K562 (cell line): ENCODE data around the gene PWWP2A. TPM values are rescaled to one million over a fixed set of nuclear protein-coding genes. Genes with fewer than 3 reads are reported as not detected.

Experiments
- ATAC-seq: fragments of 200-7000 bp; cut with Tn5 transposase; 3 replicates; pipeline ENCODE4 v1.9.1; 2020; ENCODE audit warnings: moderate library complexity
- BruUV-seq: library from RNA; stranded (reverse); fragments of 400-500 nt; replicated peaks from 2 replicates; lab custom pipeline; 2021; lab: Mats Ljungman, UMichigan
- CTCF ChIA-PET: fragments of 300-600 bp; formaldehyde crosslinking; extraction: SDS; loops from one replicate; lab custom pipeline; 2021; ENCODE audit warnings: low intra/inter-chr PET ratio; lab: Yijun Ruan, JAX
- POLR2A ChIA-PET: fragments of 300-600, 350-650 bp; sonication (Branson Sonifier 250); formaldehyde crosslinking; extraction: SDS; loops from one replicate; lab custom pipeline; 2021; ENCODE audit warnings: antibody characterized with exemption, inconsistent platforms; lab: Yijun Ruan, JAX
- DNase-seq, 4 experiments: peaks; one replicate each; pipeline versions ENCODE4 v3.0.0 to v3.0.0-alpha.2; 2011 to 2018; ENCODE audit warnings: low spot score in 3 of 4, mixed read lengths in 3 of 4; ENCODE audit errors: extremely low read depth in 1 of 4
- FAIRE-seq: peaks from 2 replicates; lab custom pipeline; 2011; peaks lifted over from hg19 to GRCh38; lab: Jason Lieb, UNC
- H2AFZ ChIP-seq: 2 replicates; pipeline ENCODE4 v1.6.0; 2011; ENCODE audit warnings: low read depth, low read length, control low read depth, inconsistent platforms
- H3K27ac ChIP-seq: fragments of 200-600 bp; 3 replicates; pipeline ENCODE4 v1.8.0; 2011; ENCODE audit warnings: low read depth, mild to moderate bottlenecking, control low read depth, inconsistent platforms, low read length, moderate library complexity, mixed read lengths; ENCODE audit errors: extremely low read depth
- H3K27me3 ChIP-seq, 2 experiments: fragments of 300-600 bp in 1 of 2; 2 replicates in 1 of 2; 3 replicates in 1 of 2; pipeline versions ENCODE4 v1.6.0 to v1.8.0; 2011; ENCODE audit warnings: inconsistent platforms in 2 of 2, low read length in 2 of 2, mild to moderate bottlenecking in 1 of 2, mixed read lengths in 1 of 2, moderate library complexity in 1 of 2; ENCODE audit not compliant: control insufficient read depth in 2 of 2, insufficient read depth in 2 of 2
- H3K36me3 ChIP-seq: fragments of 300-600 bp; 3 replicates; pipeline ENCODE4 v1.8.0; 2011; ENCODE audit warnings: mild to moderate bottlenecking, low read length, inconsistent platforms; ENCODE audit not compliant: control insufficient read depth, insufficient read depth
- H3K4me1 ChIP-seq, 2 experiments: fragments of 200-600 bp in 1 of 2; replicated peaks in 1 of 2; 2 replicates in 1 of 2; 3 replicates in 1 of 2; pipeline versions ENCODE4 v1.5.1 to v1.8.0; 2011; ENCODE audit warnings: inconsistent platforms in 2 of 2, low read length in 2 of 2, mild to moderate bottlenecking in 1 of 2, mixed read lengths in 1 of 2, moderate library complexity in 1 of 2; ENCODE audit not compliant: control insufficient read depth in 2 of 2, insufficient read depth in 2 of 2
- H3K4me2 ChIP-seq: 2 replicates; pipeline ENCODE4 v1.6.1; 2011; ENCODE audit warnings: low read length, control low read depth, inconsistent platforms, mixed read lengths; ENCODE audit not compliant: insufficient read depth
- H3K4me3 ChIP-seq: fragments of 200-600 bp; sonication (generic), shearing (Covaris generic); 2 replicates; pipeline ENCODE4 v1.5.1; 2016; ENCODE audit warnings: control low read depth, inconsistent platforms
- H3K79me2 ChIP-seq: fragments of 200-600 bp; 3 replicates; pipeline ENCODE4 v1.8.0; 2011; ENCODE audit warnings: low read length, inconsistent platforms; ENCODE audit not compliant: control insufficient read depth, insufficient read depth
- H3K9ac ChIP-seq, 2 experiments: 2 replicates each; pipeline versions ENCODE4 v1.6.0 to v1.6.1; 2011; ENCODE audit warnings: low read depth in 2 of 2, low read length in 2 of 2, control low read depth in 1 of 2, inconsistent platforms in 1 of 2, mild to moderate bottlenecking in 1 of 2, mixed read lengths in 1 of 2; ENCODE audit not compliant: insufficient read depth in 1 of 2
- H3K9me1 ChIP-seq: one replicate; pipeline ENCODE4 v1.6.0; 2011; ENCODE audit warnings: inconsistent platforms, mild to moderate bottlenecking, low read length, moderate library complexity; ENCODE audit not compliant: control insufficient read depth, insufficient read depth
- H3K9me3 ChIP-seq: replicated peaks from 2 replicates; pipeline ENCODE4 v1.5.1; 2011; ENCODE audit warnings: low read depth, low read length, inconsistent platforms; ENCODE audit not compliant: control insufficient read depth, insufficient read depth
- H4K20me1 ChIP-seq: replicated peaks from 2 replicates; pipeline ENCODE4 v1.6.1; 2011; ENCODE audit warnings: low read length, inconsistent platforms, mixed read lengths; ENCODE audit not compliant: control insufficient read depth, insufficient read depth
- DLX4 ChIP-seq: fragments of 250-450 bp; sonication (Bioruptor Pico); IDR thresholded peaks from 2 replicates; pipeline ENCODE4 v1.6.1; 2021; ENCODE audit warnings: mild to moderate bottlenecking
- FOXA1 ChIP-seq: fragments of 450-650 bp; IDR thresholded peaks from 2 replicates; pipeline ENCODE4 v1.6.1; 2016; ENCODE audit warnings: mild to moderate bottlenecking, borderline replicate concordance
- GMEB1 ChIP-seq: fragments of 250-450 bp; sonication (Bioruptor Pico); IDR thresholded peaks from 2 replicates; pipeline ENCODE4 v1.4.0; 2020; ENCODE audit warnings: mild to moderate bottlenecking
- NFXL1 ChIP-seq: fragments of 450-650 bp; formaldehyde crosslinking; IDR thresholded peaks from 2 replicates; pipeline ENCODE4 v1.4.0; 2021; ENCODE audit warnings: mild to moderate bottlenecking
- THAP7 ChIP-seq: fragments of 250-450 bp; sonication (Bioruptor Pico); IDR thresholded peaks from 2 replicates; pipeline ENCODE4 v1.5.0; 2021
- ZBTB11 ChIP-seq, 3 experiments: fragments of 200-800 bp in 1 of 3; fragments of 250-450 bp in 1 of 3; fragments of 450-650 bp in 1 of 3; sonication (Bioruptor Pico) in 1 of 3; sonication (Bioruptor generic) in 1 of 3; formaldehyde crosslinking in 1 of 3; IDR thresholded peaks; 2 replicates each; pipeline versions ENCODE4 v1.6.1 to v1.8.0; 2016 to 2022; ENCODE audit warnings: mild to moderate bottlenecking in 2 of 3, missing genetic modification characterization in 2 of 3, missing compliant biosample characterization in 1 of 3, moderate library complexity in 1 of 3
- ZNF592 ChIP-seq: fragments of 450-650 bp; IDR thresholded peaks from 2 replicates; pipeline ENCODE4 v1.6.1; 2017; ENCODE audit warnings: antibody characterized with exemption, mild to moderate bottlenecking
- WGBS: fragments of 100-300 bp; shearing (Covaris generic); methylation state at CpG from one replicate; pipeline ENCODE4 v1.1.6; 2016; ENCODE audit warnings: low coverage, mixed read lengths; ENCODE audit not compliant: insufficient coverage; ENCODE audit errors: missing lambda C conversion rate; 5-methylcytosine and 5-hydroxymethylcytosine counted together
- in situ Hi-C: fragments of 300-500 bp; cut with MboI; formaldehyde crosslinking; loops from 4 replicates; pipeline ENCODE4 v1.15.0; 2018; ENCODE audit warnings: inconsistent platforms, mixed read lengths
- intact Hi-C: fragments of 100-400 bp; cut with micrococcal nuclease; formaldehyde crosslinking; loops from 2 replicates; pipeline ENCODE4 v1.14.2; 2022
- polyA plus RNA-seq, 8 experiments: library from polyadenylated mRNA; depleted of rRNA in 4 of 8; stranded (reverse) in 5 of 8; unstranded in 3 of 8; fragments of >200 nt; fragmentation: Nextera tagmentation in 2 of 8; fragmentation: Illumina TruSeq in 1 of 8; extraction: Ambion mirVana in 2 of 8; extraction: Trizol in 1 of 8; gene quantifications; 2 replicates each; pipeline versions ENCODE4 v1.2.1 to v1.2.3, GENCODE V29; 2011 to 2014; ENCODE audit warnings: inconsistent platforms in 1 of 8, missing spikeins in 1 of 8
- total RNA-seq, 7 experiments: library from RNA; depleted of rRNA in 6 of 7; stranded (reverse); fragments of >200 nt in 6 of 7; fragmentation: Illumina TruSeq in 2 of 7; extraction: Trizol in 2 of 7; gene quantifications; 2 replicates each; pipeline versions ENCODE4 v1.2.1 to v1.2.3, GENCODE V29; 2011 to 2021; ENCODE audit warnings: low replicate concordance in 1 of 7

PWWP2A gene
- total and polyA plus RNA-seq, 9 of the 15 experiments (the other 6 are each of a cell fraction or from before 2014, with no cell fraction given) = 2.7 to 26.3 (median 14.6) TPM

- ATAC-seq (peak; percentile 39), DNase-seq (no peak), FAIRE-seq (no peak)
- intact Hi-C loops (no loop called here), in situ Hi-C loops (no loop called here)
- H4K20me1 ChIP-seq = no peaks in the 10 kb centered on the region
- no TSS peak for BruUV-seq
- no peaks in the 10 kb centered on the region for H3K27me3 ChIP-seq
- no peak overlapping the region for H3K27ac ChIP-seq
- H3K4me2 ChIP-seq = no peak overlapping the region
- WGBS = 96% methylated on average over 2 of the region's 2 CpGs
- TF ChIP-seq ZBTB11 (CRISPR knock-in tag; IDR thresholded peaks at IDR 0.05) (no peak), ZNF592 (no peak), FOXA1 (no peak), NFXL1 (no peak), GMEB1 (CRISPR knock-in tag) (no peak), DLX4 (CRISPR knock-in tag) (no peak), THAP7 (CRISPR knock-in tag) (no peak)
- ChIA-PET POLR2A (interaction anchor here (0.8 kb wide), 1 partner anchor 164 kb away, joined by 3 read pairs; no protein-coding TSS in a partner anchor), CTCF (no interaction called here)
- no peak overlapping the region for H3K9ac ChIP-seq
- no peaks in the 10 kb centered on the region for H3K9me3 ChIP-seq
- no peak overlapping the region for H2AFZ ChIP-seq
- no peak overlapping the region for H3K4me3 ChIP-seq
- H3K36me3 ChIP-seq = peaks cover 47% of the 10 kb centered on the region
- no peaks in the 10 kb centered on the region; a peak in 1 of 5 replicates for H3K4me1 ChIP-seq
- H3K79me2 ChIP-seq = peaks cover 10% of the 10 kb centered on the region; the same call in 2 of the 3 replicates
- no peaks in the 10 kb centered on the region for H3K9me1 ChIP-seq
These were observed 11.1 kb downstream of the PWWP2A start for GRCh38 chr5:160108124-160108523.
